ENCODE results near the gene GNB3. TPM values are rescaled to one million over a fixed set of nuclear protein-coding genes. Genes with fewer than 3 reads are reported as not detected.
"Not testable (repeated sequence)": the region's sequence is repeated elsewhere in the genome, so short reads cannot be mapped to it uniquely, and the experiment has no call there.

The GNB3 gene
- total RNA-seq, 1 donor from 2014 or later = 0.08 TPM

DNA sequence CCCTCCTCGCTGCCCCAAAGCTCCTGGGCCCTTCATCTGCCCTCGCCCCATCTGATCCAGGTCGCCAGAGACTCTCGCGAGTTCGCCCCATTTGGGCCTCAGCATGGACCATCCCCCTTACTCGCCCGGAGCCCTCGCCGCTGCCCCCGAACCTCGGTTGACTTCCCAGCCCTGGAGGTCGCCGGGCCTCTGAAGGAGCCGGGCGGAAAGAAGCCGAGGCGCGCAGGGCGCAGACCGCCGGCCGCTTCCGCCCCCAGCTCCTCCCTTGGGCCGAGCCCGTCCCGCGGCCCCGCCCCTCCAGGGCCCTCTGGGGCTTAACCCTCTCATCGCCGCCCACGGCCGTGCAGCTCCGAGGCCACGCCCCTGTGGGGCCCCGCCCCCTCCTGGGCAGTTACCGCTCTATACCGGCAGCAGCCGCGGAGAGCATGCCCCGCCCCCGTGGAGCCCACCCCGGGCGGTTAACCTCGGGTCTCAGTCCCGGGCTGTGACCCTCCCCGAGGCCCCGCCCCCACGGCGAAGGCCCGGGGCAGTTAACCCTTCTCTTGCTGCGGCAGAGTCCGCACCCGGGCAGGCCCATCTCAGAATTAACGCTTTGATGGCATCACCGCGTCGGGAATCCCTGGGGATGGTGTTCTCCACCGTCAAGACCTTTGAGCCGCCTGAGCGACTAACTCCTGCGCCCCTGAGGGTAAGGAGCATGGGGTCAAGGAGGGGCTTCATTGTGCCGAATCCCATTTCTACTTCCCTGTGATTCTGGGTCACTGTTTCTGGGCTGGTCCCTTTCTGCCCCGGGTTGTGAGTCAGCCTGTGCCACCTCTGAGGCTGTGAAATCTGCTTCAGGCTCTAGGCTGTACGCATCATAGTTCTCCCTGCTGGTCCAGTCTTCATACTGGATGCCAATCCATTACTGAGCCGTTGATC is 32.6 kb downstream of the GNB3 start, which contains the start of gene SPSB2:
TSS of gene SPSB2 (minus strand) at position 210 of the 921 bp plus-strand sequence. CDS start 402 bp downstream, outside the sequence.
- DNase-seq (ENCODE audit: low spot score) (peak; percentile 99), ATAC-seq (peak; percentile 89)

- not testable (repeated sequence) for DNase-seq (ENCODE audit: low spot score)
Observed at GRCh38 chr12:6874015-6874368, 33.3 kb downstream of the GNB3 start.

GRCh38 chr12:6879824-6880223 is 39.1 kb downstream of the GNB3 start:
- not testable (repeated sequence) for ATAC-seq; DNase-seq (ENCODE audit: low spot score)

More at GRCh38 chr12:6874015-6874368, 33.3 kb downstream of the GNB3 start:
- not testable (repeated sequence) for ATAC-seq

- ATAC-seq (no peak), DNase-seq (ENCODE audit: low spot score) (no peak)
Observed at GRCh38 chr12:6883252-6883651, 42.5 kb downstream of the GNB3 start.

DNA sequence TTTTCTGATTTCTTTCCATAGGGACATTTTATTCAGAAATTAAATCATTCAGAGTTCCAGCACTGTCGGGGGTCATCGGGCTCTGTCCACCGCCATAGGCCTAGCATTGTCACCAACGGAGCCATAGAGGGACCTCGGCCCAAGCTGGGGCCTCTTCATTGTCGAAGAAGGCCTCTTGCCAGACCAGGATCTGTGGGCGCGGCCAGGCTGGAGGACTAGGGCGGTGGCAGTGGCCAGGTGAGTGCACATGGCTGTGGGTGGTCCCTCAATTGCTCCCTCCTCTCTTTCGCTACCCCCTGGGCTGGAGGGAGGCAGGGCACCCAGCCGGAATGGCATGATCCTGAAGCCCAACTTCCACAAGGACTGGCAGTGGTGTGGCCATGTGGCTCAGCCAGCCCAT is 43.0 kb downstream of the GNB3 start:
- ATAC-seq (no peak), DNase-seq (ENCODE audit: low spot score) (no peak)

DNA sequence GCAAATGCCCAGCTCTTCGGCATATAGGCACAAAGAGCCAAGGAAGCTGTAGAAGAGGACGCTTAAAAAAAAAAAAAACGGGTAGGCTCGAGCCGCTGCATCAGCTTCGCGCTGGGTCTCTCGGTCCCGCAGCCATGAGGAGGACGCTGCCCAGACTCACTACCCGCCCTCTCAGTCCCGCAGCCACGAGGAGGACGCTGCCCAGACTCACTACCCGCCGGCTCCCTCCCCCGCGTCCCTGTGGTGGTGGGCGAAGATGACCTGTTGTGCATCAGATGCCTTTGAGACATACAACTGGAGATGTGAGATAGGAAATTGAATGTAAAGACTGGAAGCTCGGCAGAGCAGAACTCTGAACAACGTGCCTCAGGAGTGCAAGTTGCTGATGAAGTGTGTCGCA is 43.8 kb downstream of the GNB3 start:
- no peak for DNase-seq (ENCODE audit: low spot score)

DNA sequence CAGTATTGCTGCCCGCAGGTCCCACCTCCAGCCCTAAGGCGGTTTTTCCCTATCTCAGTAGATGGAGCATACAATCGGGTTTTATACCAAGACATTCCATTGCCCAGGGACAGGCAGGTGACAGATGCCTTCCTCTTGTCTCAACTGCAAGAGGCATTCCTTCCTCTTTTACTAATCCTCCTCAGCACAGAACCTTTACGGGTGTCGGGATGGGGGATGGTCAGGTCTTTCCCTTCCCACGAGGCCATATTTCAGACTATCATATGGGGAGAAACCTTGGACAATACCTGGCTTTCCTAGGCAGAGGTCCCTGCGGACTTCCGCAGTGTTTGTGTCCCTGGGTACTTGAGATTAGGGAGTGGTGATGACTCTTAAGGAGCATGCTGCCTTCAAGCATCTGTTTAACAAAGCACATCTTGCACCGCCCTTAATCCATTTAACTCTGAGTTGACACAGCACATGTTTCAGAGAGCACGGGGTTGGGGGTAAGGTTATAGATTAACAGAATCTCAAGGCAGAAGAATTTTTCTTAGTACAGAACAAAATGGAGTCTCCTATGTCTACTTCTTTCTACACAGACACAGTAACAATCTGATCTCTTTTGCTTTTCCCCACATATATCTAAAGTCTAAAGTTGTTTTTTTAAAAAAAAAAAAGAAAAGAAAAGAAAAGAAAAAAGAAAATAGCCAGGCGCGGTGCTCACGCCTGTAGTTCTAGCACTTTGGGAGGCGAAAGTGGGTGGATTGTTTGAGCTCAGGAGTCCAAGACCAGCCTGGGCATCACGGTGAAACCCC is 45.7 kb downstream of the GNB3 start:
- DNase-seq (ENCODE audit: low spot score); ATAC-seq: not testable (repeated sequence)

More for the DNA sequence above, 43.8 kb downstream of the GNB3 start:
- no peak for ATAC-seq

DNA sequence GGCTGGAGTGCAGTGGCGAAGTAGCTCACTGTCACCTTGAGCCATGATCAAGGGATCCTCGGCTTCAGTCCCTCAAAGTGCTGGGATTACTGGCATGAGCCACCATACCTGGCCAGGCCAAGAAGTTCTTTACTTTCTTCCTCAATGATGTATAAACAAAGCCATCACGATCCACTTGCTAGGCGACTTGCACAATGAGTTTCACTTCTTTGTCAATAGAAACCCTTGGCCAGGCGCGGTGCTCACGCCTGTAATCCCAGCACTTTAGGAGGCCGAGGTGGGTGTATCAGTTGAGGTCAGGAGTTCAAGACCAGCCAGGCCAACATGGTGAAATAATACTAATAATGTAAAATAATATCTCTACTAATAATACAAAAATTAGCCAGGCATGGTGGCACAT is 46.7 kb downstream of the GNB3 start:
- no peak for ATAC-seq
- DNase-seq (ENCODE audit: low spot score) = no peak

DNA sequence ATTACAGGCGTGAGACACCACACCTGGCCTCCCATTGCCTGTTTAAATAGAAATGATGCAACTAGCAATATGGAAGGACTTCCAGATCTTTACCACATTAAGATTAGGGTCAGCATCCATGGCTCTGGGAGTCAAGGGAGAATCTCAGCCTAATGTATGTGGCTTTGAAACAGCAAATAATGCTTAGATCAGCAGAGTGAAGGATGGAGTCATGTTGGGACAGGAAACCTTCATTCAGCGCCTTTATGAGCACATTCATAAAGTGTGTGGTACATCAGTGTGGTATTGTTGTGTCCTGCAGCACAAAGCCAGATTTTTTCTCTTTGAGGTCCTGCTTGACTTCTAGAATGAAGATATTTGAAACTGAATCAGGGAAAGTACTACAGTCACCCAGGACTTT is 47.6 kb downstream of the GNB3 start:
- DNase-seq (ENCODE audit: low spot score) = no peak
- no peak for ATAC-seq

GRCh38 chr12:6888794-6889193 is 48.1 kb downstream of the GNB3 start:
- not testable (repeated sequence) for ATAC-seq; DNase-seq (ENCODE audit: low spot score)

DNA sequence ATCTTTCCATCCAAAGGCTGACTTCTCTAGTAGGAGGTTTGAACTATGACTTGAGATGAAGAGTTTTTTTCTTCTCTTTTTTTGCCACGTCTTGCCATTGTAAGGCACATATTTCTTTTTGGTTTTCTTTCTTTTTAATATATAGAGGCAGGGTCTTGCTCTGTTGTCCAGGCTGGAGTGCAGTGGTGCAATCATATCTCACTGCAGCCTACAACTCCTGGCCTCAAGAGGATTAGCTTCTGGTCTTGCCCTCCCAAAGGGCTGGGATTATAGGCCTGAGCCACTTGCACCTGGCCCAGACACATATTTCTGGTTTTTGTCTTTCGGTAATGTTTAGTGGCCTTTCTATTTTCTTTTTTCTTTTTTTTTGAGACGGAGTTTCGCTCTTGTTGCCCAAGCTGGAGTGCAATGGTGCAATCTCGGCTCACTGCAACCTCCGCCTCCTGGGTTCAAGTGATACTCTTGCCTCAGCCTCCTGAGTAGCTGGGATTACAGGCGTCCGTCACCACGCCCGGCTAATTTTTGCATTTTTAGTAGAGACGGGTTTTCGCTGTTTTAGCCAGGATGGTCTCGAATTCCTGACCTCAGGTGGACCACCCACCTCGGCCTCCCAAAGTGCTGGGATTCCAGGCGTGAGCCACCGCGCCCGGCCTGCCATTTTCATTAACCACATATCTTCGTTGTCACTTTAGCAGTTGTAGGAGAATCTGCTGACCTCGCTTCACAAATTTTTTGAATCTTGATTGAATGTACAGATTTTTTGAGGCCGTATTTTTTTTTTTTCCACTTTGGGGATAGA is 49.2 kb downstream of the GNB3 start:
- not testable (repeated sequence) for DNase-seq (ENCODE audit: low spot score)

GRCh38 chr12:6890789-6891645 is 50.3 kb downstream of the GNB3 start:
- DNase-seq (ENCODE audit: low spot score) (peak; percentile 99), ATAC-seq (peak; percentile 97)

More for the DNA sequence above, 49.2 kb downstream of the GNB3 start:
- not testable (repeated sequence) for ATAC-seq

- DNase-seq (ENCODE audit: low spot score) (no peak), ATAC-seq (peak; percentile 2)
Observed at GRCh38 chr12:6891646-6892001, 50.9 kb downstream of the GNB3 start.

- ATAC-seq; DNase-seq (ENCODE audit: low spot score): not testable (repeated sequence)
Observed at GRCh38 chr12:6892683-6893082, 52.0 kb downstream of the GNB3 start.

DNA sequence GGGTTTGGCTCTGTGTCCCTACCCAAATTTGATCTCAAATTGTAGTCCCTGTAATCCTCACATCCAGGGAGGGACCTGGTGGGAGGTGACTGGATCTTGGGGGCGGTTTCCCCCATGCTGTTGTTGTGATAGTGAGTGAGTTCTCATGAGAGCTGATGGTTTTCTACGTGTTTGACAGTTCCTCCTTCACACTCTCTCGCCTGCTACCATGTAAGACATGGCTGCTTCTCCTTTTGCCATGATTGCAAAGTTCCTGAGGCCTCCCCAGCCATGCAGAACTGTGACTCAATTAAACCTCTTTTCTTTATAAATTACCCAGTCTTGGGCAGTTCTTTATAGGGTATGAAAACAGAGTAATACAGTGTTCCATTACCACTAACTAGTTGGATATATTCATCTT is 53.6 kb downstream of the GNB3 start:
- DNase-seq (ENCODE audit: low spot score) (no peak), ATAC-seq (no peak)

Other genes starting within 250 kb of the GNB3 start
- gene CHD4, start 233.5 kb upstream of the GNB3 start, total RNA-seq = 87.3 TPM
- gene LPAR5, start 205.0 kb upstream of the GNB3 start, total RNA-seq = 0.88 TPM
- 3.2 TPM for gene ACRBP, start 193.5 kb upstream of the GNB3 start, total RNA-seq
- 14.4 TPM for gene ING4, start 177.8 kb upstream of the GNB3 start, total RNA-seq
- gene ZNF384, start 151.6 kb upstream of the GNB3 start, total RNA-seq = 20.3 TPM
- gene PIANP, start 140.1 kb upstream of the GNB3 start, total RNA-seq = not detected
- 31.1 TPM for gene COPS7A, start 116.9 kb upstream of the GNB3 start, total RNA-seq
- gene MLF2, start 87.8 kb upstream of the GNB3 start, total RNA-seq = 133 TPM
- gene PTMS, start 74.6 kb upstream of the GNB3 start, total RNA-seq = 406 TPM
- 2.8 TPM for gene LAG3, start 68.4 kb upstream of the GNB3 start, total RNA-seq
- gene CD4, start 51.4 kb upstream of the GNB3 start, total RNA-seq = 22.7 TPM
- gene GPR162, start 19.1 kb upstream of the GNB3 start, total RNA-seq = 1.3 TPM
- 1.4 TPM for gene P3H3, start 12.5 kb upstream of the GNB3 start, total RNA-seq
- gene CDCA3, start 10.4 kb downstream of the GNB3 start, total RNA-seq = 0.58 TPM
- gene USP5, start 11.2 kb downstream of the GNB3 start, total RNA-seq = 48.0 TPM
- 300 TPM for gene TPI1, start 26.6 kb downstream of the GNB3 start, total RNA-seq
- 4.7 TPM for gene SPSB2, start 32.4 kb downstream of the GNB3 start, total RNA-seq
- gene LRRC23, start 63.9 kb downstream of the GNB3 start, total RNA-seq = 1.9 TPM
- 3.6 TPM for gene ENO2, start 73.7 kb downstream of the GNB3 start, total RNA-seq
- gene ATN1, start 87.0 kb downstream of the GNB3 start, total RNA-seq = 22.0 TPM
- not detected for gene RNU7-1, start 102.9 kb downstream of the GNB3 start, total RNA-seq
- gene C12orf57, start 103.1 kb downstream of the GNB3 start, total RNA-seq = 86.3 TPM
- gene PTPN6, start 110.4 kb downstream of the GNB3 start, total RNA-seq = 17.8 TPM
- 129 TPM for gene PHB2, start 129.7 kb downstream of the GNB3 start, total RNA-seq
- gene EMG1, start 130.0 kb downstream of the GNB3 start, total RNA-seq = 16.1 TPM
- gene LPCAT3, start 177.6 kb downstream of the GNB3 start, total RNA-seq = 54.3 TPM
- 1,760 TPM for gene C1S, start 219.8 kb downstream of the GNB3 start, total RNA-seq

Data from left lobe of liver (tissue), 2 donors.